H9 (cell line): ENCODE results near the gene SLC1A7. TPM values are rescaled to one million over a fixed set of nuclear protein-coding genes. Genes with fewer than 3 reads are reported as not detected.

ENCODE experiments used
- DNase-seq: peaks from one replicate; pipeline ENCODE4 v3.0.0-alpha.2; 2017
- H2AFZ ChIP-seq: one replicate; pipeline ENCODE4 v1.6.1; 2013; ENCODE audit warnings: mild to moderate bottlenecking, low read length, control low read depth, moderate library complexity
- H2AK5ac ChIP-seq: 2 replicates; pipeline ENCODE4 v1.6.1; 2013; ENCODE audit warnings: low read length, control low read depth, mixed read lengths; ENCODE audit not compliant: insufficient read length
- H2BK120ac ChIP-seq: one replicate; pipeline ENCODE4 v1.6.1; 2013; ENCODE audit warnings: low read depth, mild to moderate bottlenecking, low read length, control low read depth, inconsistent platforms; ENCODE audit not compliant: poor library complexity, severe bottlenecking
- H2BK12ac ChIP-seq: 2 replicates; pipeline ENCODE4 v1.6.1; 2013; ENCODE audit warnings: low read length, control low read depth, mixed read lengths, low read depth; ENCODE audit not compliant: insufficient read length
- H2BK15ac ChIP-seq: 2 replicates; pipeline ENCODE4 v1.6.1; 2013; ENCODE audit warnings: low read depth, low read length, control low read depth
- H2BK20ac ChIP-seq: one replicate; pipeline ENCODE4 v1.6.1; 2013; ENCODE audit warnings: low read depth, mild to moderate bottlenecking, low read length, control low read depth, inconsistent platforms; ENCODE audit not compliant: poor library complexity, severe bottlenecking
- H2BK5ac ChIP-seq: 2 replicates; pipeline ENCODE4 v1.6.1; 2013; ENCODE audit warnings: low read length, control low read depth, mixed read lengths; ENCODE audit not compliant: insufficient read length
- H3K14ac ChIP-seq: 2 replicates; pipeline ENCODE4 v1.6.1; 2013; ENCODE audit warnings: low read length, control low read depth; ENCODE audit not compliant: insufficient read depth
- H3K18ac ChIP-seq: 2 replicates; pipeline ENCODE4 v1.6.1; 2013; ENCODE audit warnings: low read depth, mild to moderate bottlenecking, mixed read lengths, low read length, control low read depth; ENCODE audit not compliant: insufficient read length
- H3K23ac ChIP-seq: 2 replicates; pipeline ENCODE4 v1.6.1; 2013; ENCODE audit warnings: low read length, control low read depth, mixed read lengths, low read depth; ENCODE audit not compliant: insufficient read length
- H3K23me2 ChIP-seq: 2 replicates; pipeline ENCODE4 v1.6.1; 2013; ENCODE audit warnings: low read depth, mild to moderate bottlenecking, mixed read lengths, low read length, control low read depth; ENCODE audit not compliant: insufficient read length, poor library complexity, severe bottlenecking
- H3K27ac ChIP-seq: 2 replicates; pipeline ENCODE4 v1.5.1; 2013; ENCODE audit warnings: low read length, control low read depth, mixed read lengths, low read depth; ENCODE audit not compliant: insufficient read length
- H3K27me3 ChIP-seq: 2 replicates; pipeline ENCODE4 v1.6.1; 2013; ENCODE audit warnings: low read length, control low read depth, inconsistent platforms; ENCODE audit not compliant: insufficient read depth
- H3K4ac ChIP-seq: 2 replicates; pipeline ENCODE4 v1.6.1; 2013; ENCODE audit warnings: low read depth, mild to moderate bottlenecking, control low read depth, inconsistent platforms, low read length, moderate library complexity
- H3K4me1 ChIP-seq: 2 replicates; pipeline ENCODE4 v1.6.1; 2013; ENCODE audit warnings: low read length, control low read depth, inconsistent platforms; ENCODE audit not compliant: insufficient read depth
- H3K4me2 ChIP-seq: 2 replicates; pipeline ENCODE4 v1.6.1; 2013; ENCODE audit warnings: low read length, control low read depth, mixed read lengths; ENCODE audit not compliant: insufficient read length, insufficient read depth
- H3K56ac ChIP-seq: 2 replicates; pipeline ENCODE4 v1.6.1; 2013; ENCODE audit warnings: low read depth, mild to moderate bottlenecking, mixed read lengths, low read length, control low read depth; ENCODE audit not compliant: insufficient read length
- H3K79me1 ChIP-seq: 2 replicates; pipeline ENCODE4 v1.6.1; 2013; ENCODE audit warnings: low read depth, mild to moderate bottlenecking, moderate library complexity, low read length, control low read depth, inconsistent platforms; ENCODE audit not compliant: insufficient read depth, poor library complexity, severe bottlenecking
- H3K79me2 ChIP-seq: 2 replicates; pipeline ENCODE4 v1.6.1; 2013; ENCODE audit warnings: low read length, control low read depth, inconsistent platforms; ENCODE audit not compliant: insufficient read depth
- H3K9ac ChIP-seq: 2 replicates; pipeline ENCODE4 v1.6.1; 2013; ENCODE audit warnings: low read length, control low read depth, mixed read lengths; ENCODE audit not compliant: insufficient read length; ENCODE audit errors: extremely low read depth
- H3K9me3 ChIP-seq: one replicate; pipeline ENCODE4 v1.6.1; 2013; ENCODE audit warnings: low read depth, low read length, inconsistent platforms; ENCODE audit not compliant: control insufficient read depth
- H3T11ph ChIP-seq: one replicate; pipeline ENCODE4 v1.6.1; 2013; ENCODE audit warnings: mild to moderate bottlenecking, low read length, control low read depth, inconsistent platforms
- H4K20me1 ChIP-seq: one replicate; pipeline ENCODE4 v1.6.1; 2013; ENCODE audit not compliant: control insufficient read depth, insufficient read length, insufficient read depth
- H4K5ac ChIP-seq: 2 replicates; pipeline ENCODE4 v1.6.1; 2013; ENCODE audit warnings: low read depth, mild to moderate bottlenecking, mixed read lengths, low read length, control low read depth; ENCODE audit not compliant: insufficient read length
- H4K8ac ChIP-seq: replicated peaks from 2 replicates; pipeline ENCODE4 v1.6.1; 2013; ENCODE audit warnings: low read length, control low read depth, mixed read lengths, low read depth; ENCODE audit not compliant: insufficient read length
- H4K91ac ChIP-seq: 2 replicates; pipeline ENCODE4 v1.6.1; 2013; ENCODE audit warnings: low read depth, mild to moderate bottlenecking, moderate library complexity, mixed read lengths, low read length, control low read depth; ENCODE audit not compliant: insufficient read length
- H3K27ac Mint-ChIP-seq, 3 experiments: 2 replicates in 2 of 3; 3 replicates in 1 of 3; pipeline ENCODE4 v1.8.0; 2020 to 2021; ENCODE audit warnings: mixed read lengths in 3 of 3, mild to moderate bottlenecking in 1 of 3, moderate library complexity in 1 of 3
- H3K27me3 Mint-ChIP-seq: 2 replicates; pipeline ENCODE4 v1.8.0; 2021; ENCODE audit warnings: low read depth, mild to moderate bottlenecking, moderate library complexity, mixed read lengths
- H3K36me3 Mint-ChIP-seq, 3 experiments: 2 replicates in 2 of 3; 3 replicates in 1 of 3; pipeline ENCODE4 v1.8.0; 2020 to 2021; ENCODE audit warnings: low read depth in 3 of 3, mixed read lengths in 3 of 3; ENCODE audit not compliant: insufficient read depth in 1 of 3
- H3K4me1 Mint-ChIP-seq, 2 experiments: 2 replicates each; pipeline ENCODE4 v1.8.0; 2020; ENCODE audit warnings: mixed read lengths in 2 of 2
- H3K4me3 Mint-ChIP-seq, 2 experiments: 2 replicates in 1 of 2; 3 replicates in 1 of 2; pipeline ENCODE4 v1.8.0; 2020 to 2021; ENCODE audit warnings: mild to moderate bottlenecking in 2 of 2, mixed read lengths in 2 of 2, moderate library complexity in 1 of 2
- H3K9me3 Mint-ChIP-seq, 2 experiments: 2 replicates in 1 of 2; 3 replicates in 1 of 2; pipeline ENCODE4 v1.8.0; 2020; ENCODE audit warnings: mild to moderate bottlenecking in 2 of 2, mixed read lengths in 2 of 2, moderate library complexity in 1 of 2
- WGBS: extraction: QIAGEN DNeasy Blood & Tissue Kit; methylation state at CpG from one replicate; pipeline ENCODE4 v1.1.7; 2013; ENCODE audit warnings: missing lambda C conversion rate, low lambda C conversion rate, mixed read lengths; ENCODE audit not compliant: insufficient read length; ENCODE audit errors: extremely low coverage; 5-methylcytosine and 5-hydroxymethylcytosine counted together
- total RNA-seq: library from RNA; stranded (reverse); gene quantifications from 2 replicates; pipeline ENCODE4 v1.2.1, GENCODE V29; 2021
- TF ChIP-seq, protein P1 (sequence below): fragments of 200-600 bp; sonication (generic); conservative IDR thresholded peaks from 3 replicates; pipeline ENCODE4 v1.8.0; 2021; ENCODE audit warnings: antibody characterized with exemption, mild to moderate bottlenecking

SLC1A7 gene
- total RNA-seq, 1 experiment from 2014 or later = not detected

- H3K4me1 Mint-ChIP-seq = peaks cover 32 to 37% of the 10 kb centered on the region in 2 experiments
- no peak overlapping the region for H3K56ac ChIP-seq
- H3K27me3 Mint-ChIP-seq = peaks cover 2% of the 10 kb centered on the region
- no peak overlapping the region for H2BK15ac ChIP-seq
- H3K79me1 ChIP-seq = no peaks in the 10 kb centered on the region
- no peak overlapping the region for H2AK5ac ChIP-seq
- no peak overlapping the region for H2AFZ ChIP-seq
- no peak overlapping the region for H3K18ac ChIP-seq
- peaks cover 3% of the 10 kb centered on the region; the same call in 1 of the 2 replicates for H3K4me1 ChIP-seq
- H3K4me3 Mint-ChIP-seq = no peak overlapping the region
- TF ChIP-seq, protein P1, sequence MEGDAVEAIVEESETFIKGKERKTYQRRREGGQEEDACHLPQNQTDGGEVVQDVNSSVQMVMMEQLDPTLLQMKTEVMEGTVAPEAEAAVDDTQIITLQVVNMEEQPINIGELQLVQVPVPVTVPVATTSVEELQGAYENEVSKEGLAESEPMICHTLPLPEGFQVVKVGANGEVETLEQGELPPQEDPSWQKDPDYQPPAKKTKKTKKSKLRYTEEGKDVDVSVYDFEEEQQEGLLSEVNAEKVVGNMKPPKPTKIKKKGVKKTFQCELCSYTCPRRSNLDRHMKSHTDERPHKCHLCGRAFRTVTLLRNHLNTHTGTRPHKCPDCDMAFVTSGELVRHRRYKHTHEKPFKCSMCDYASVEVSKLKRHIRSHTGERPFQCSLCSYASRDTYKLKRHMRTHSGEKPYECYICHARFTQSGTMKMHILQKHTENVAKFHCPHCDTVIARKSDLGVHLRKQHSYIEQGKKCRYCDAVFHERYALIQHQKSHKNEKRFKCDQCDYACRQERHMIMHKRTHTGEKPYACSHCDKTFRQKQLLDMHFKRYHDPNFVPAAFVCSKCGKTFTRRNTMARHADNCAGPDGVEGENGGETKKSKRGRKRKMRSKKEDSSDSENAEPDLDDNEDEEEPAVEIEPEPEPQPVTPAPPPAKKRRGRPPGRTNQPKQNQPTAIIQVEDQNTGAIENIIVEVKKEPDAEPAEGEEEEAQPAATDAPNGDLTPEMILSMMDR = no peak
- no peak overlapping the region for H3T11ph ChIP-seq
- no peak overlapping the region for H4K8ac ChIP-seq
- H3K27ac Mint-ChIP-seq = no peak overlapping the region
- H3K23me2 ChIP-seq = no peaks in the 10 kb centered on the region
- H2BK120ac ChIP-seq = no peak overlapping the region
- H3K9ac ChIP-seq = no peak overlapping the region
- H3K14ac ChIP-seq = no peak overlapping the region
- no peak overlapping the region for H2BK20ac ChIP-seq
- no peaks in the 10 kb centered on the region for H3K9me3 Mint-ChIP-seq
- no peak overlapping the region for H2BK5ac ChIP-seq
- no peak overlapping the region for H3K23ac ChIP-seq
- H3K4ac ChIP-seq = no peak overlapping the region
- H3K27me3 ChIP-seq = no peaks in the 10 kb centered on the region
- no peaks in the 10 kb centered on the region for H3K9me3 ChIP-seq
- H2BK12ac ChIP-seq = no peak overlapping the region
- WGBS = no CpG with 5 or more reads among the region's 5 CpGs
- H4K20me1 ChIP-seq = no peaks in the 10 kb centered on the region
- H4K91ac ChIP-seq = no peak overlapping the region
- no peaks in the 10 kb centered on the region for H3K36me3 Mint-ChIP-seq
- H3K79me2 ChIP-seq = no peaks in the 10 kb centered on the region
- no peak overlapping the region for H3K4me2 ChIP-seq
- DNase-seq = no peak
- H3K27ac ChIP-seq = no peak overlapping the region
- H4K5ac ChIP-seq = no peak overlapping the region
Measured at GRCh38 chr1:53165408-53165961, 23.0 kb upstream of the SLC1A7 start.
